ENCODE results near the gene FKBP8.

DNA sequence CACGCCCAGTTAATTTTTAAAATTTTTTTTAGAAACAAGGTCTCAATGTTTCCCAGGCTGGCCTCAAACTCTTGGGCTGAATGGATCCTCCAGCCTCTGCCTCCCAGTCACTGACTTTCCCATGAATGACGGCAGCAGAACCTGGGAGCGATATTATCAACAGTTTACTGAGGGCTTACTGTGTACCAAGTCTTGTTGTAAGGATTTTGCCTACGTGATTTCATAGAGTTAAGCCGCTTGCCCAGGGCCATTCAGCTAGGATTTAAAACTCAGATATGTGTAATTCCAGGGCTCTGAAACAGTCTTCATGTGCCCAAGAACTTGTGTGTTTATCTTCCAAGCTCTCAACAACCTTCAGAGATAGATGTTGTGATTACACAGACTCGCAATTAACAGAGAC is 8.3 kb upstream of the FKBP8 start:
- TF ChIP-seq, protein P1, sequence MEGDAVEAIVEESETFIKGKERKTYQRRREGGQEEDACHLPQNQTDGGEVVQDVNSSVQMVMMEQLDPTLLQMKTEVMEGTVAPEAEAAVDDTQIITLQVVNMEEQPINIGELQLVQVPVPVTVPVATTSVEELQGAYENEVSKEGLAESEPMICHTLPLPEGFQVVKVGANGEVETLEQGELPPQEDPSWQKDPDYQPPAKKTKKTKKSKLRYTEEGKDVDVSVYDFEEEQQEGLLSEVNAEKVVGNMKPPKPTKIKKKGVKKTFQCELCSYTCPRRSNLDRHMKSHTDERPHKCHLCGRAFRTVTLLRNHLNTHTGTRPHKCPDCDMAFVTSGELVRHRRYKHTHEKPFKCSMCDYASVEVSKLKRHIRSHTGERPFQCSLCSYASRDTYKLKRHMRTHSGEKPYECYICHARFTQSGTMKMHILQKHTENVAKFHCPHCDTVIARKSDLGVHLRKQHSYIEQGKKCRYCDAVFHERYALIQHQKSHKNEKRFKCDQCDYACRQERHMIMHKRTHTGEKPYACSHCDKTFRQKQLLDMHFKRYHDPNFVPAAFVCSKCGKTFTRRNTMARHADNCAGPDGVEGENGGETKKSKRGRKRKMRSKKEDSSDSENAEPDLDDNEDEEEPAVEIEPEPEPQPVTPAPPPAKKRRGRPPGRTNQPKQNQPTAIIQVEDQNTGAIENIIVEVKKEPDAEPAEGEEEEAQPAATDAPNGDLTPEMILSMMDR (IDR thresholded peaks at IDR 0.05), result no peak
- TF ChIP-seq POLR2AphosphoS5 (IDR thresholded peaks at IDR 0.05) (no peak), EP300 (IDR thresholded peaks at IDR 0.05; ENCODE audit: low read depth) (no peak)

All from transverse colon (tissue), 4 donors.